ENCODE measurements around the gene GMPR2.

GRCh38 chr14:24264298-24264697 is 31.6 kb downstream of the GMPR2 start:
- no peak for TF ChIP-seq CTCF (IDR thresholded peaks at IDR 0.05; ENCODE audit: insufficient read depth, low read length)
- TF ChIP-seq POLR2AphosphoS5 (IDR thresholded peaks at IDR 0.05; ENCODE audit: low read depth), result no peak
- TF ChIP-seq REST (IDR thresholded peaks at IDR 0.05; ENCODE audit: insufficient replicate concordance, low read depth), result no peak
- TF ChIP-seq SPI1 (IDR thresholded peaks at IDR 0.05; ENCODE audit: borderline replicate concordance, low read depth), result no peak
- no peak for TF ChIP-seq GABPA (IDR thresholded peaks at IDR 0.05; ENCODE audit: low read depth)

All from HL-60 (cell line).